ENCODE measurements around the gene WWP2.

Gene WWP2

DNA sequence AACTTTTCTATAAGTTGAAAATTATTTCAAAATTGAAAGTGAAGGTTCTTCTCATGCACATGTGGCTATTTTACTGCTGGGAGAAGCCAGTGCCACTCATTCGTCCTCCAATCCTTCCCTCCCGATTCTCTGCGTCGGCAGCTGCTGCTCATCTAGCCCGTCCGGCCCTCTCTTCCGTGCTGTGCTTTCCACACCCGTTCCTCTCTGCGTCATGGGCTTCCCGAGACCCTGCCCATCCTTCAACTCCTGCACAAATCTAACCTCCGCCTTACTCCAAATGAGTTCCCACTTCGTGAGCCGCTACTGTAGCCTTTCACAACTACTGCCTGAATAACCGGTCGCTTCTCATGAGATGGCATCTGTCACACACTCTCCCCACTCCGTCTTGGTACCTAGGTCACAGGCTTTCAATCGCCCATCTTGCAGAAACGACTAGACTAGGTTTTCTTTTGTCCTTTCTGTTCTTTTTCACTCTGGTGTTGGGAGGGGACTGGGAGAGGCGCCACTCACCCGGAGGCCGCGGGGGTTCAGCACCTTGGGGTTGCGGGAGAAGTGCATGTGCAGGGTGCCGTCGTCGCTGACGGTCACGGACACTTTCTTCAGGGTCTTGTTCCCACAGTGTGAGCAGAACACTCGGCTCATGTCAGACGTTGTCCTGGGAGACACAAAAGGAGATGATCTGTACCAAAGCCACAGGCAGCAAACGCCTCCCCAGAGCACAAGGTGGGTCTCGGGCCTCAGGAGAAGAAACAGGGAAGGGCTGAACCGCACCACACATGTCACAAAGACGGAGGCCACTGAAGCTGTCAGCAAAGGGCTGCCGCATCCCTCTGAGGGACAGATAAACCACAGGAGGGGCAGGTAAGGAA lies 17.5 kb upstream of the WWP2 start:
- H3K4me1 ChIP-seq (ENCODE audit: insufficient read depth, low read length, poor library complexity, severe bottlenecking), result no peaks in the 10 kb centered on the region
- H4K20me1 ChIP-seq (ENCODE audit: insufficient read depth, low read length, poor library complexity, severe bottlenecking), result no peaks in the 10 kb centered on the region
- H3K9me2 ChIP-seq (replicated peaks; ENCODE audit: low read depth, low read length), result no peaks in the 10 kb centered on the region
- no peaks in the 10 kb centered on the region for H3F3A ChIP-seq (ENCODE audit: low read depth)
- H3K9me3 ChIP-seq (ENCODE audit: insufficient read depth, low read depth, low read length), result no peaks in the 10 kb centered on the region
- H3K27me3 ChIP-seq (ENCODE audit: insufficient read depth, low read length, poor library complexity, severe bottlenecking), result no peaks in the 10 kb centered on the region
- H2AFZ ChIP-seq (ENCODE audit: low read length), result no peak overlapping the region
- no peak overlapping the region for H3K4me3 ChIP-seq (ENCODE audit: low read length, poor library complexity, severe bottlenecking)
- peaks cover 3% of the 10 kb centered on the region; the same call in 1 of the 2 replicates for H3K79me2 ChIP-seq (ENCODE audit: insufficient read depth, low read length)
- H3K9ac ChIP-seq (ENCODE audit: low read depth, low read length, poor library complexity, severe bottlenecking), result no peak overlapping the region
- peaks cover 89% of the 10 kb centered on the region for H3K36me3 ChIP-seq (ENCODE audit: insufficient read depth, low read length)
- TF ChIP-seq EZH2phosphoT487 (IDR thresholded peaks at IDR 0.05; ENCODE audit: borderline replicate concordance), result no peak
- TF ChIP-seq, protein P1, sequence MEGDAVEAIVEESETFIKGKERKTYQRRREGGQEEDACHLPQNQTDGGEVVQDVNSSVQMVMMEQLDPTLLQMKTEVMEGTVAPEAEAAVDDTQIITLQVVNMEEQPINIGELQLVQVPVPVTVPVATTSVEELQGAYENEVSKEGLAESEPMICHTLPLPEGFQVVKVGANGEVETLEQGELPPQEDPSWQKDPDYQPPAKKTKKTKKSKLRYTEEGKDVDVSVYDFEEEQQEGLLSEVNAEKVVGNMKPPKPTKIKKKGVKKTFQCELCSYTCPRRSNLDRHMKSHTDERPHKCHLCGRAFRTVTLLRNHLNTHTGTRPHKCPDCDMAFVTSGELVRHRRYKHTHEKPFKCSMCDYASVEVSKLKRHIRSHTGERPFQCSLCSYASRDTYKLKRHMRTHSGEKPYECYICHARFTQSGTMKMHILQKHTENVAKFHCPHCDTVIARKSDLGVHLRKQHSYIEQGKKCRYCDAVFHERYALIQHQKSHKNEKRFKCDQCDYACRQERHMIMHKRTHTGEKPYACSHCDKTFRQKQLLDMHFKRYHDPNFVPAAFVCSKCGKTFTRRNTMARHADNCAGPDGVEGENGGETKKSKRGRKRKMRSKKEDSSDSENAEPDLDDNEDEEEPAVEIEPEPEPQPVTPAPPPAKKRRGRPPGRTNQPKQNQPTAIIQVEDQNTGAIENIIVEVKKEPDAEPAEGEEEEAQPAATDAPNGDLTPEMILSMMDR (conservative IDR thresholded peaks at IDR 0.05; ENCODE audit: low read length), result no peak
- H3K4me2 ChIP-seq (ENCODE audit: low read depth, low read length, poor library complexity, severe bottlenecking), result no peak overlapping the region

DNA sequence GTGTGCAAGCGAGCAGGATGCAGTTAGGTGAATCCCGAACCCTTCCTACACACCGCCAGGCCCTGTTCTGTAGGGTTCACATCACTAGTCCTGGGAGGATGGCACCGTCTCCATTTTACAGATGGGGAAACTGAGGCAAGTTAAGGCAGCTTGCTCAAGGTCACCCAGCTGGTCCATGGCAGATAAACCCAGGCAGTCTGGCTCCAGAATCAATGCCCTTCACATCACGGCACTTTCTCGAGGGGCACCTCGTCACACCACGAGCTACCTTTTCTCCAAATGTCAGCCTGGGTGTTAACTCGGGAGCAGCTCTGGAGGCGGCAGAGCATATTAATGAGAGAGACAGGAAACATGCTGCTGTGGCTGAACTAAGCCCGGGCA lies 16.9 kb upstream of the WWP2 start:
- H4K20me1 ChIP-seq (ENCODE audit: insufficient read depth, low read length, poor library complexity, severe bottlenecking), result no peaks in the 10 kb centered on the region
- H3K79me2 ChIP-seq (ENCODE audit: insufficient read depth, low read length), result peaks cover 3% of the 10 kb centered on the region; the same call in 1 of the 2 replicates
- H3F3A ChIP-seq (ENCODE audit: low read depth), result no peaks in the 10 kb centered on the region
- no peak overlapping the region for H3K4me2 ChIP-seq (ENCODE audit: low read depth, low read length, poor library complexity, severe bottlenecking)
- H3K9ac ChIP-seq (ENCODE audit: low read depth, low read length, poor library complexity, severe bottlenecking), result no peak overlapping the region
- H3K9me3 ChIP-seq (ENCODE audit: insufficient read depth, low read depth, low read length), result no peaks in the 10 kb centered on the region
- peaks cover 87% of the 10 kb centered on the region for H3K36me3 ChIP-seq (ENCODE audit: insufficient read depth, low read length)
- H3K4me3 ChIP-seq (ENCODE audit: low read length, poor library complexity, severe bottlenecking), result no peak overlapping the region
- H3K9me2 ChIP-seq (replicated peaks; ENCODE audit: low read depth, low read length), result no peaks in the 10 kb centered on the region
- TF ChIP-seq, protein P1 (conservative IDR thresholded peaks at IDR 0.05; ENCODE audit: low read length), result no peak
- no peak for TF ChIP-seq EZH2phosphoT487 (IDR thresholded peaks at IDR 0.05; ENCODE audit: borderline replicate concordance)
- no peaks in the 10 kb centered on the region for H3K4me1 ChIP-seq (ENCODE audit: insufficient read depth, low read length, poor library complexity, severe bottlenecking)
- H3K27me3 ChIP-seq (ENCODE audit: insufficient read depth, low read length, poor library complexity, severe bottlenecking), result no peaks in the 10 kb centered on the region
- no peak overlapping the region for H2AFZ ChIP-seq (ENCODE audit: low read length)

DNA sequence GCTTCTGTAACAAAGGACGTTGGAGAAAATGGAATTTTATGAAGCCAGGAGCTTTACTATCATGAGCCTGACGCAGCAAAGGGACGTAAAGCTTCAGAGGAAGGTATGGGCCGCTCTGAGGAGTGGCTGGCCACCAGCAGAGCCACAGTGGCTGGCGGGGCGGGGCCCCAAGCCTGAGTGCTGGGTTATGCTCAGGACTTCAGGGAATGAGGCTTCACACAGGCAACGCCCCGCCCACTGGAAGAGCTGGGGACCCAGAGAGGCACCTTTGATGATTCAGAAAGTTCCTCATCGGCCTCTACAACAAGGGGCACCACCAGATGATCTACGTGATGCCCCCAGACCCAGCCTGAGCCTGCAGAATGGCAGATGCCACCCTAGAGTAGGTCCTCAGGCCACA lies 16.2 kb upstream of the WWP2 start:
- Histone ChIP-seq H3K79me2 (ENCODE audit: insufficient read depth, low read length) (peaks cover 10% of the 10 kb centered on the region; the same call in 1 of the 2 replicates), H3K4me2 (ENCODE audit: low read depth, low read length, poor library complexity, severe bottlenecking) (no peak overlapping the region), H3K27me3 (ENCODE audit: insufficient read depth, low read length, poor library complexity, severe bottlenecking) (no peaks in the 10 kb centered on the region), H3K4me1 (ENCODE audit: insufficient read depth, low read length, poor library complexity, severe bottlenecking) (no peaks in the 10 kb centered on the region), H3K9ac (ENCODE audit: low read depth, low read length, poor library complexity, severe bottlenecking) (no peak overlapping the region), H3K9me3 (ENCODE audit: insufficient read depth, low read depth, low read length) (no peaks in the 10 kb centered on the region), H2AFZ (ENCODE audit: low read length) (no peak overlapping the region), H4K20me1 (ENCODE audit: insufficient read depth, low read length, poor library complexity, severe bottlenecking) (no peaks in the 10 kb centered on the region), H3K36me3 (ENCODE audit: insufficient read depth, low read length) (peaks cover 89% of the 10 kb centered on the region), H3K4me3 (ENCODE audit: low read length, poor library complexity, severe bottlenecking) (no peak overlapping the region), H3K9me2 (replicated peaks; ENCODE audit: low read depth, low read length) (no peaks in the 10 kb centered on the region), H3F3A (ENCODE audit: low read depth) (no peaks in the 10 kb centered on the region)
- TF ChIP-seq EZH2phosphoT487 (IDR thresholded peaks at IDR 0.05; ENCODE audit: borderline replicate concordance), result no peak
- TF ChIP-seq, protein P1 (conservative IDR thresholded peaks at IDR 0.05; ENCODE audit: low read length), result no peak
